Neural cell (in vitro differentiated cells): ENCODE data around the gene CYRIA. TPM values are rescaled to one million over a fixed set of nuclear protein-coding genes. Genes with fewer than 3 reads are reported as not detected.

Experiments used
- H2AFZ ChIP-seq: fragments of 200-600, 300-800 bp; sonication (generic), shearing (Covaris generic); 2 replicates; pipeline ENCODE4 v1.6.0; 2014; ENCODE audit warnings: low read depth, mild to moderate bottlenecking, antibody characterized with exemption, low read length, moderate library complexity
- H3F3A ChIP-seq: fragments of 200-600 bp; shearing (Covaris generic); 2 replicates; pipeline ENCODE4 v1.6.1; 2016; ENCODE audit warnings: mild to moderate bottlenecking, moderate library complexity, mixed read lengths, antibody characterized with exemption, low read length; ENCODE audit not compliant: insufficient read depth, poor library complexity, severe bottlenecking
- H3K27ac ChIP-seq: fragments of 200-600, 300-800 bp; sonication (generic), shearing (Covaris generic); 2 replicates; pipeline ENCODE4 v1.5.1; 2014; ENCODE audit warnings: mild to moderate bottlenecking, low read length, moderate library complexity
- H3K27me3 ChIP-seq: fragments of 300-800, 200-600 bp; sonication (generic), shearing (Covaris generic); 2 replicates; pipeline ENCODE4 v1.6.0; 2014; ENCODE audit warnings: mild to moderate bottlenecking, low read depth, low read length, moderate library complexity; ENCODE audit not compliant: insufficient read depth
- H3K36me3 ChIP-seq: fragments of 300-800, 200-600 bp; sonication (generic), shearing (Covaris generic); 2 replicates; pipeline ENCODE4 v1.5.1; 2014; ENCODE audit warnings: mild to moderate bottlenecking, antibody characterized with exemption, low read length, moderate library complexity; ENCODE audit not compliant: insufficient read depth
- H3K4me2 ChIP-seq: fragments of 300-800, 200-600 bp; sonication (generic), shearing (Covaris generic); 2 replicates; pipeline ENCODE4 v1.6.0; 2014; ENCODE audit warnings: mild to moderate bottlenecking, low read length
- H3K4me3 ChIP-seq: fragments of 300-800, 200-600 bp; sonication (generic), shearing (Covaris generic); 2 replicates; pipeline ENCODE4 v1.5.1; 2014; ENCODE audit warnings: mild to moderate bottlenecking, low read length, moderate library complexity
- H3K79me2 ChIP-seq: fragments of 200-600 bp; shearing (Covaris generic); replicated peaks from 2 replicates; pipeline ENCODE4 v1.6.0; 2014; ENCODE audit warnings: mild to moderate bottlenecking, low read length, moderate library complexity; ENCODE audit not compliant: insufficient read depth
- H3K9ac ChIP-seq: fragments of 300-800, 200-600 bp; sonication (generic), shearing (Covaris generic); 2 replicates; pipeline ENCODE4 v1.6.1; 2016; ENCODE audit warnings: mild to moderate bottlenecking, low read length, mixed read lengths
- H3K9me2 ChIP-seq: fragments of 200-600 bp; shearing (Covaris generic); 2 replicates; pipeline ENCODE4 v1.6.1; 2016; ENCODE audit warnings: mild to moderate bottlenecking, low read length, mixed read lengths; ENCODE audit not compliant: insufficient read depth
- H3K9me3 ChIP-seq: fragments of 200-600, 300-800 bp; sonication (generic), shearing (Covaris generic); 2 replicates; pipeline ENCODE4 v1.6.1; 2016; ENCODE audit warnings: mild to moderate bottlenecking, mixed run types, low read length, moderate library complexity, mixed read lengths
- H4K20me1 ChIP-seq: fragments of 200-600 bp; shearing (Covaris generic); 2 replicates; pipeline ENCODE4 v1.6.1; 2016; ENCODE audit warnings: mild to moderate bottlenecking, mixed run types; ENCODE audit not compliant: insufficient read depth
- EP300 ChIP-seq: fragments of 450-650 bp; conservative IDR thresholded peaks from 2 replicates; pipeline ENCODE4 v1.6.1; 2014; ENCODE audit warnings: antibody characterized with exemption, mild to moderate bottlenecking, moderate library complexity; ENCODE audit not compliant: poor library complexity, severe bottlenecking
- EZH2 ChIP-seq: fragments of 200-600, 300-800 bp; shearing (Covaris generic), sonication (generic); IDR thresholded peaks from 2 replicates; pipeline ENCODE4 v1.6.1; 2014; ENCODE audit warnings: antibody characterized with exemption, low read length, borderline replicate concordance, mild to moderate bottlenecking; ENCODE audit not compliant: insufficient read depth, poor library complexity, severe bottlenecking
- MXI1 ChIP-seq: fragments of 450-650 bp; conservative IDR thresholded peaks from 2 replicates; pipeline ENCODE4 v1.6.1; 2014; ENCODE audit warnings: antibody characterized with exemption, mild to moderate bottlenecking; ENCODE audit not compliant: poor library complexity, severe bottlenecking
- POLR2AphosphoS5 ChIP-seq: IDR thresholded peaks from 2 replicates; pipeline ENCODE4 v1.6.1; 2012
- RAD21 ChIP-seq: fragments of 450-650 bp; conservative IDR thresholded peaks from 2 replicates; pipeline ENCODE4 v1.6.1; 2014; ENCODE audit warnings: antibody characterized with exemption, mild to moderate bottlenecking, moderate library complexity
- SMC3 ChIP-seq: fragments of 450-650 bp; conservative IDR thresholded peaks from 2 replicates; pipeline ENCODE4 v1.6.1; 2014; ENCODE audit warnings: antibody characterized with exemption, mild to moderate bottlenecking, moderate library complexity; ENCODE audit not compliant: poor library complexity
- TAF1 ChIP-seq: IDR thresholded peaks from 2 replicates; pipeline ENCODE4 v1.6.1; 2012; ENCODE audit warnings: low read depth
- polyA plus RNA-seq: library from polyadenylated mRNA; depleted of rRNA; stranded (reverse); fragments of >200 nt; gene quantifications from 2 replicates; pipeline ENCODE4 v1.2.3, GENCODE V29; 2014
- TF ChIP-seq, protein P1 (sequence below): IDR thresholded peaks from 2 replicates; pipeline ENCODE4 v1.6.1; 2012; ENCODE audit warnings: borderline replicate concordance
- TF ChIP-seq, protein P2 (sequence below): fragments of 450-650 bp; IDR thresholded peaks from 2 replicates; pipeline ENCODE4 v1.5.1; 2014; ENCODE audit warnings: antibody characterized with exemption, mild to moderate bottlenecking, moderate library complexity; ENCODE audit not compliant: poor library complexity, severe bottlenecking

Gene CYRIA
- polyA plus RNA-seq, 1 donor from 2014 or later, result 67.0 TPM

DNA sequence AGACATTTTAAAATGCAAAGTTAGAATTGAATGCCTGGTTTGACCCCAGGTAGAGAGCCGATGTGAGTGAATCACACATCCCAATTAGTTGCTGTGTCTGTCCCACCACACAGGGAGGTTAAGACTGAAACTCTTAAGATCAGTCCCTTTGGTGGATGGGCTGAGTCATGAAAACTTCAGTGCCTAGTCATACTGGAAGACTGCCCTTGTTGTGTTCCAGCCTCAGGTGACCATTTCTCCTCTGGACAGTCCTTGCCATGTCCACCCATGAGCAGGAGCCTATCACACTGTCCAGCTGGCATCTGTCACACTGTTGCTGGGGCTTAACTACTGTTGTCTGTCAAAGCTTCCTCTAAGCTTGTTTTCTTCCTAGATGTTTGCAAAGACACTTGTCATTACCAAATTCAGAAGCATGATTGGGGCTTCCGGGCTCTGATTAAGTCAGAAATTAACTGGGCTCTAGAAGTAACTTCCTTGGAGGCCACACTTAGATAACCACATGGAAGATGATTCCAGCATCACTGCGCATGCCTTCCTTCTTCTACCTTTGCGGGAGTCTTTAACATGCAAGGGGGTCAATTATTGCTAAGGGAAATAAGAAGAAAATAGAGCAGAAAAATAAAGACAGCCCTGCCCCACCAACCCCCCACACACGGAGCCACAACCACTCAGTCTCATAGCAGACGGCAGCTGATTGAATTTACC, 21.3 kb downstream of the CYRIA start:
- no peaks in the 10 kb centered on the region for H3K36me3 ChIP-seq
- H3K4me2 ChIP-seq, result no peak overlapping the region
- no peak overlapping the region for H3K9ac ChIP-seq
- H3F3A ChIP-seq, result no peaks in the 10 kb centered on the region
- H3K27ac ChIP-seq, result no peak overlapping the region
- H3K27me3 ChIP-seq, result no peaks in the 10 kb centered on the region
- no peaks in the 10 kb centered on the region for H3K9me2 ChIP-seq
- no peaks in the 10 kb centered on the region for H4K20me1 ChIP-seq
- no peak overlapping the region for H2AFZ ChIP-seq
- TF ChIP-seq EP300, result no peak
- no peak for TF ChIP-seq RAD21
- TF ChIP-seq, protein P1, sequence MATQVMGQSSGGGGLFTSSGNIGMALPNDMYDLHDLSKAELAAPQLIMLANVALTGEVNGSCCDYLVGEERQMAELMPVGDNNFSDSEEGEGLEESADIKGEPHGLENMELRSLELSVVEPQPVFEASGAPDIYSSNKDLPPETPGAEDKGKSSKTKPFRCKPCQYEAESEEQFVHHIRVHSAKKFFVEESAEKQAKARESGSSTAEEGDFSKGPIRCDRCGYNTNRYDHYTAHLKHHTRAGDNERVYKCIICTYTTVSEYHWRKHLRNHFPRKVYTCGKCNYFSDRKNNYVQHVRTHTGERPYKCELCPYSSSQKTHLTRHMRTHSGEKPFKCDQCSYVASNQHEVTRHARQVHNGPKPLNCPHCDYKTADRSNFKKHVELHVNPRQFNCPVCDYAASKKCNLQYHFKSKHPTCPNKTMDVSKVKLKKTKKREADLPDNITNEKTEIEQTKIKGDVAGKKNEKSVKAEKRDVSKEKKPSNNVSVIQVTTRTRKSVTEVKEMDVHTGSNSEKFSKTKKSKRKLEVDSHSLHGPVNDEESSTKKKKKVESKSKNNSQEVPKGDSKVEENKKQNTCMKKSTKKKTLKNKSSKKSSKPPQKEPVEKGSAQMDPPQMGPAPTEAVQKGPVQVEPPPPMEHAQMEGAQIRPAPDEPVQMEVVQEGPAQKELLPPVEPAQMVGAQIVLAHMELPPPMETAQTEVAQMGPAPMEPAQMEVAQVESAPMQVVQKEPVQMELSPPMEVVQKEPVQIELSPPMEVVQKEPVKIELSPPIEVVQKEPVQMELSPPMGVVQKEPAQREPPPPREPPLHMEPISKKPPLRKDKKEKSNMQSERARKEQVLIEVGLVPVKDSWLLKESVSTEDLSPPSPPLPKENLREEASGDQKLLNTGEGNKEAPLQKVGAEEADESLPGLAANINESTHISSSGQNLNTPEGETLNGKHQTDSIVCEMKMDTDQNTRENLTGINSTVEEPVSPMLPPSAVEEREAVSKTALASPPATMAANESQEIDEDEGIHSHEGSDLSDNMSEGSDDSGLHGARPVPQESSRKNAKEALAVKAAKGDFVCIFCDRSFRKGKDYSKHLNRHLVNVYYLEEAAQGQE, result no peak
- TF ChIP-seq MXI1, result no peak
- TF ChIP-seq, protein P2, sequence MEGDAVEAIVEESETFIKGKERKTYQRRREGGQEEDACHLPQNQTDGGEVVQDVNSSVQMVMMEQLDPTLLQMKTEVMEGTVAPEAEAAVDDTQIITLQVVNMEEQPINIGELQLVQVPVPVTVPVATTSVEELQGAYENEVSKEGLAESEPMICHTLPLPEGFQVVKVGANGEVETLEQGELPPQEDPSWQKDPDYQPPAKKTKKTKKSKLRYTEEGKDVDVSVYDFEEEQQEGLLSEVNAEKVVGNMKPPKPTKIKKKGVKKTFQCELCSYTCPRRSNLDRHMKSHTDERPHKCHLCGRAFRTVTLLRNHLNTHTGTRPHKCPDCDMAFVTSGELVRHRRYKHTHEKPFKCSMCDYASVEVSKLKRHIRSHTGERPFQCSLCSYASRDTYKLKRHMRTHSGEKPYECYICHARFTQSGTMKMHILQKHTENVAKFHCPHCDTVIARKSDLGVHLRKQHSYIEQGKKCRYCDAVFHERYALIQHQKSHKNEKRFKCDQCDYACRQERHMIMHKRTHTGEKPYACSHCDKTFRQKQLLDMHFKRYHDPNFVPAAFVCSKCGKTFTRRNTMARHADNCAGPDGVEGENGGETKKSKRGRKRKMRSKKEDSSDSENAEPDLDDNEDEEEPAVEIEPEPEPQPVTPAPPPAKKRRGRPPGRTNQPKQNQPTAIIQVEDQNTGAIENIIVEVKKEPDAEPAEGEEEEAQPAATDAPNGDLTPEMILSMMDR, result no peak
- no peak for TF ChIP-seq SMC3
- H3K4me3 ChIP-seq, result no peak overlapping the region
- H3K79me2 ChIP-seq, result peaks cover 3% of the 10 kb centered on the region
- no peaks in the 10 kb centered on the region for H3K9me3 ChIP-seq

DNA sequence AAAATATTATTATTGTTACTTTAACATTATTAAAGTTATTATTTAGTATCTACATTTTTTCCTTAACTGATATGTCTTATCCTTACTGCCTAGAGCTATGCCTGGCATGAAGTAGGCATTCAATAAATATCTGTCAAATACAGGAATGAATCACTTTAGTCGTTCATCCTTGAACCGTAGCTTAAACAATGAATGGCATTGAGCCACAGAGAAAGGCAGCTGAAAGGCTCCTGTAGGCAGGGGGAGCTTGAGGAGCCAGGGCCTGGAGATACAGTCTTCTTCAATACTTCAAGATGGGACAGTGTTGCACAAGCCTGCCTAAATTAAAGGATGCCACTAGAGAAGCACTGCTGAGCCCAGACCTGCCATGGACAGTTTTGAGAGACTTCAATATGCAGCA, 22.5 kb downstream of the CYRIA start:
- Histone ChIP-seq H3K9me2 (no peaks in the 10 kb centered on the region), H3K9ac (no peak overlapping the region)
- TF ChIP-seq EP300, result no peak

DNA sequence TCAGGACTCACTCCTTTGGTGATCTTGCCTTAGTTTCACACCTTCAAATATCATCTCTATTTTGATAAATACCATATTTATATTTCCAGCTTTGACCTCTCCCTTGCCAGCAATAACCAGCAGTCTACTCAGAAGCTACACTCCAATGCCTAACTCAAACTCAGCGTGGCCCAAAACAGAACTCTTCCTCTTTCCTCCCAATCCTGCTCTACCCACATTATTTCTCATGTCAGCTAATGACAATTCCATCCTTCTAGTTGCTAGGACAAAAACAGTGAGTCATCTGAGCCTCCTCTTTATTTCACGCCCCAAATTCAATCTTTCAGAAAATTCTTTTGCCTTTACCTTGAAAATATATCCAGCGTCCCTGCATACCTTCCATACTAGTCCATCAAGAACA, 23.5 kb downstream of the CYRIA start:
- TF ChIP-seq TAF1 (no peak), POLR2AphosphoS5 (no peak), EP300 (no peak), RAD21 (no peak), EZH2 (no peak), MXI1 (no peak), SMC3 (no peak)
- TF ChIP-seq, protein P2, result no peak
- TF ChIP-seq, protein P1, result no peak
- no peaks in the 10 kb centered on the region for H3K9me3 ChIP-seq
- no peak overlapping the region for H3K27ac ChIP-seq
- no peaks in the 10 kb centered on the region for H3K27me3 ChIP-seq
- H3F3A ChIP-seq, result no peaks in the 10 kb centered on the region
- H3K79me2 ChIP-seq, result peaks cover 3% of the 10 kb centered on the region
- no peak overlapping the region for H2AFZ ChIP-seq
- no peaks in the 10 kb centered on the region for H4K20me1 ChIP-seq
- H3K36me3 ChIP-seq, result no peaks in the 10 kb centered on the region
- H3K4me2 ChIP-seq, result no peak overlapping the region
- no peaks in the 10 kb centered on the region for H3K9me2 ChIP-seq
- H3K4me3 ChIP-seq, result no peak overlapping the region
- H3K9ac ChIP-seq, result no peak overlapping the region

More for the DNA sequence above, 22.5 kb downstream of the CYRIA start:
- Histone ChIP-seq H3K9me3 (no peaks in the 10 kb centered on the region), H3K4me3 (no peak overlapping the region), H3F3A (no peaks in the 10 kb centered on the region), H3K36me3 (no peaks in the 10 kb centered on the region), H3K27ac (no peak overlapping the region), H3K27me3 (no peaks in the 10 kb centered on the region), H3K4me2 (no peak overlapping the region), H4K20me1 (no peaks in the 10 kb centered on the region), H3K79me2 (peaks cover 3% of the 10 kb centered on the region), H2AFZ (no peak overlapping the region)
